NCI-H146 (cell line): ENCODE results near the gene MAGI1.

Experiments used
- DNase-seq: peaks from one replicate; lab custom pipeline; 2025; lab: John Stamatoyannopoulos, UW

The MAGI1 gene

GRCh38 chr3:65833761-65834505, 204.8 kb downstream of the MAGI1 start:
- no peak for DNase-seq

- DNase-seq: no peak
Observed at GRCh38 chr3:65831733-65832425, 206.8 kb downstream of the MAGI1 start.

- DNase-seq: no peak
Observed at GRCh38 chr3:65830948-65831732, 207.6 kb downstream of the MAGI1 start.

- no peak for DNase-seq
Observed at GRCh38 chr3:65829228-65829627, 209.5 kb downstream of the MAGI1 start.

GRCh38 chr3:65828706-65829105, 210.0 kb downstream of the MAGI1 start:
- no peak for DNase-seq

GRCh38 chr3:65827076-65827475, 211.6 kb downstream of the MAGI1 start:
- DNase-seq: no peak

- DNase-seq: no peak
Observed at GRCh38 chr3:65824166-65824565, 214.6 kb downstream of the MAGI1 start.

GRCh38 chr3:65820600-65820999, 218.1 kb downstream of the MAGI1 start:
- DNase-seq: no peak

GRCh38 chr3:65819896-65820295, 218.8 kb downstream of the MAGI1 start:
- no peak for DNase-seq

GRCh38 chr3:65817553-65818126, 221.1 kb downstream of the MAGI1 start:
- no peak for DNase-seq

- DNase-seq: no peak
Observed at GRCh38 chr3:65816208-65816607, 222.5 kb downstream of the MAGI1 start.

GRCh38 chr3:65814845-65815578, 223.7 kb downstream of the MAGI1 start:
- DNase-seq: no peak

- DNase-seq: peak; percentile 5
Observed at GRCh38 chr3:65811892-65812291, 226.8 kb downstream of the MAGI1 start.

GRCh38 chr3:65811086-65811761, 227.5 kb downstream of the MAGI1 start:
- DNase-seq: no peak

GRCh38 chr3:65810302-65810701, 228.4 kb downstream of the MAGI1 start:
- DNase-seq: no peak

GRCh38 chr3:65809641-65810150, 229.0 kb downstream of the MAGI1 start:
- no peak for DNase-seq

- DNase-seq: no peak
Observed at GRCh38 chr3:65808824-65809223, 229.9 kb downstream of the MAGI1 start.

- DNase-seq: no peak
Observed at GRCh38 chr3:65808407-65808806, 230.3 kb downstream of the MAGI1 start.

GRCh38 chr3:65807225-65807624, 231.5 kb downstream of the MAGI1 start:
- no peak for DNase-seq

- DNase-seq: no peak
Observed at GRCh38 chr3:65806600-65806999, 232.1 kb downstream of the MAGI1 start.

GRCh38 chr3:65796676-65797075, 242.0 kb downstream of the MAGI1 start:
- DNase-seq: no peak
